PC-9 (cell line): ENCODE measurements around the gene LAPTM5. TPM values are rescaled to one million over a fixed set of nuclear protein-coding genes. Genes with fewer than 3 reads are reported as not detected.

Source experiments
- BruUV-seq: library from RNA; stranded (reverse); fragments of 400-500 nt; replicated peaks from 2 replicates; lab custom pipeline; 2021; lab: Mats Ljungman, UMichigan
- CTCF ChIA-PET: fragments of 300-600 bp; sonication (Branson Sonifier 250); formaldehyde crosslinking; loops from one replicate; lab custom pipeline; 2022; ENCODE audit warnings: antibody characterized with exemption; lab: Charles Lee
- POLR2A ChIA-PET: fragments of 300-600 bp; sonication (Branson Sonifier 250); formaldehyde crosslinking; loops from one replicate; lab custom pipeline; 2022; ENCODE audit warnings: antibody characterized with exemption; ENCODE audit not compliant: unreplicated experiment; lab: Charles Lee
- DNase-seq, 2 experiments: peaks; one replicate each; pipeline versions ENCODE4 v3.0.0 to v3.0.0-alpha.2; 2015 to 2022; ENCODE audit warnings: mixed read lengths in 1 of 2
- H2AFZ ChIP-seq: fragments of 200-600 bp; sonication (generic); 2 replicates; pipeline ENCODE4 v1.8.1; 2017; ENCODE audit warnings: antibody characterized with exemption
- H3F3A ChIP-seq: fragments of 200-600 bp; sonication (generic); 2 replicates; pipeline ENCODE4 v1.8.1; 2017; ENCODE audit warnings: antibody characterized with exemption, mild to moderate bottlenecking, low read depth; ENCODE audit not compliant: insufficient read depth
- H3K27ac ChIP-seq: fragments of 200-600 bp; sonication (generic); 2 replicates; pipeline ENCODE4 v1.6.1; 2016; ENCODE audit warnings: mixed run types
- H3K27me3 ChIP-seq: fragments of 200-600 bp; sonication (generic); 2 replicates; pipeline ENCODE4 v1.6.1; 2016; ENCODE audit warnings: low read depth, mixed run types; ENCODE audit not compliant: insufficient read depth
- H3K36me3 ChIP-seq: fragments of 200-600 bp; sonication (generic); 2 replicates; pipeline ENCODE4 v1.6.1; 2016; ENCODE audit warnings: low read depth, mixed run types
- H3K4me1 ChIP-seq: fragments of 200-600 bp; sonication (generic); replicated peaks from 2 replicates; pipeline ENCODE4 v1.6.1; 2016; ENCODE audit warnings: mixed run types; ENCODE audit not compliant: insufficient read depth
- H3K4me2 ChIP-seq: fragments of 200-600 bp; sonication (generic); 2 replicates; pipeline ENCODE4 v1.6.1; 2017; ENCODE audit warnings: mixed run types
- H3K4me3 ChIP-seq: fragments of 200-600 bp; sonication (generic); 2 replicates; pipeline ENCODE4 v1.6.1; 2016; ENCODE audit warnings: mixed run types
- H3K79me2 ChIP-seq: fragments of 200-600 bp; sonication (generic); 2 replicates; pipeline ENCODE4 v1.6.1; 2017; ENCODE audit warnings: low read depth, mixed run types
- H3K9me2 ChIP-seq: fragments of 200-600 bp; sonication (generic); 2 replicates; pipeline ENCODE4 v1.8.1; 2017; ENCODE audit warnings: mild to moderate bottlenecking; ENCODE audit not compliant: insufficient read depth
- H3K9me3 ChIP-seq: fragments of 200-600 bp; sonication (generic); 2 replicates; pipeline ENCODE4 v1.8.1; 2016; ENCODE audit warnings: low read depth; ENCODE audit not compliant: insufficient read depth
- H4K20me1 ChIP-seq: fragments of 200-600 bp; sonication (generic); 2 replicates; pipeline ENCODE4 v1.8.1; 2017; ENCODE audit not compliant: insufficient read depth
- EZH2 ChIP-seq: fragments of 200-600 bp; sonication (generic); IDR thresholded peaks from 2 replicates; pipeline ENCODE4 v1.8.0; 2017; ENCODE audit warnings: antibody characterized with exemption, low read depth
- intact Hi-C: fragments of 100-400 bp; cut with micrococcal nuclease; formaldehyde crosslinking; loops from one replicate; pipeline ENCODE4 v1.10.0; 2022; ENCODE audit not compliant: unreplicated experiment
- total RNA-seq: library from RNA; stranded (reverse); gene quantifications from 2 replicates; pipeline ENCODE4 v1.2.3, GENCODE V29; 2021
- TF ChIP-seq, protein P1 (sequence below): fragments of 200-600 bp; sonication (generic); conservative IDR thresholded peaks from 2 replicates; pipeline ENCODE4 v1.6.1; 2017; ENCODE audit warnings: mixed run types, antibody characterized with exemption, mild to moderate bottlenecking, moderate library complexity

LAPTM5 gene
- total RNA-seq, 1 experiment from 2014 or later, result 5.0 TPM

DNA sequence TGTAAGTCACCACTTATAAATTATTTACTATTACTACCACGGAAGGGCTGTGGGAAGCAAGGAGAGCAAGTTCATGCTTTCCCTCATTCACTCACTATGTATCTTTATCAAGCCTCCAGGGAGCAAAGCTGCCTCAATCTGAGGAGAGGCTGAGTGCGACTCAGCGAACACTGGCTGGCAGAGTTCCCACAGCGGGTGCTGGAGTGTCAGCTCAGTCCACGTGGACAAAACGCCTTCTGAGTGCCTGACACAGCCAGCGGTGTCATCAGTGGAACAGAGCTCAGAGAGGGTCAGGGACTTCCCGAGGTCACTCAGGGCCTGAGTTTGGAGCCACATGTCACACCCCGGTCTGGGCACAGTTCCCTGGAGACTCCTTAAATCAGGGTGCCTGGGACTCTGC, 51.0 kb downstream of the LAPTM5 start:
- H3K4me1 ChIP-seq, result no peaks in the 10 kb centered on the region
- H3K27me3 ChIP-seq, result no peaks in the 10 kb centered on the region
- no peak overlapping the region for H3K4me2 ChIP-seq
- no peak for TF ChIP-seq EZH2
- TF ChIP-seq, protein P1, sequence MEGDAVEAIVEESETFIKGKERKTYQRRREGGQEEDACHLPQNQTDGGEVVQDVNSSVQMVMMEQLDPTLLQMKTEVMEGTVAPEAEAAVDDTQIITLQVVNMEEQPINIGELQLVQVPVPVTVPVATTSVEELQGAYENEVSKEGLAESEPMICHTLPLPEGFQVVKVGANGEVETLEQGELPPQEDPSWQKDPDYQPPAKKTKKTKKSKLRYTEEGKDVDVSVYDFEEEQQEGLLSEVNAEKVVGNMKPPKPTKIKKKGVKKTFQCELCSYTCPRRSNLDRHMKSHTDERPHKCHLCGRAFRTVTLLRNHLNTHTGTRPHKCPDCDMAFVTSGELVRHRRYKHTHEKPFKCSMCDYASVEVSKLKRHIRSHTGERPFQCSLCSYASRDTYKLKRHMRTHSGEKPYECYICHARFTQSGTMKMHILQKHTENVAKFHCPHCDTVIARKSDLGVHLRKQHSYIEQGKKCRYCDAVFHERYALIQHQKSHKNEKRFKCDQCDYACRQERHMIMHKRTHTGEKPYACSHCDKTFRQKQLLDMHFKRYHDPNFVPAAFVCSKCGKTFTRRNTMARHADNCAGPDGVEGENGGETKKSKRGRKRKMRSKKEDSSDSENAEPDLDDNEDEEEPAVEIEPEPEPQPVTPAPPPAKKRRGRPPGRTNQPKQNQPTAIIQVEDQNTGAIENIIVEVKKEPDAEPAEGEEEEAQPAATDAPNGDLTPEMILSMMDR, result no peak
- no peak for DNase-seq
- ChIA-PET POLR2A (no interaction called here), CTCF (no interaction called here)
- no peak overlapping the region for H3K27ac ChIP-seq
- intact Hi-C loops, result loop anchor here (5.0 to 10.0 kb wide), 3 partner anchors 324 to 1672 kb away; no protein-coding TSS in a partner anchor
- no peaks in the 10 kb centered on the region for H4K20me1 ChIP-seq
- H3K9me3 ChIP-seq, result no peaks in the 10 kb centered on the region
- no TSS peak for BruUV-seq
- no peak overlapping the region for H2AFZ ChIP-seq
- H3K79me2 ChIP-seq, result no peaks in the 10 kb centered on the region
- H3K9me2 ChIP-seq, result no peaks in the 10 kb centered on the region
- H3F3A ChIP-seq, result no peaks in the 10 kb centered on the region
- H3K4me3 ChIP-seq, result no peak overlapping the region
- H3K36me3 ChIP-seq, result no peaks in the 10 kb centered on the region

DNA sequence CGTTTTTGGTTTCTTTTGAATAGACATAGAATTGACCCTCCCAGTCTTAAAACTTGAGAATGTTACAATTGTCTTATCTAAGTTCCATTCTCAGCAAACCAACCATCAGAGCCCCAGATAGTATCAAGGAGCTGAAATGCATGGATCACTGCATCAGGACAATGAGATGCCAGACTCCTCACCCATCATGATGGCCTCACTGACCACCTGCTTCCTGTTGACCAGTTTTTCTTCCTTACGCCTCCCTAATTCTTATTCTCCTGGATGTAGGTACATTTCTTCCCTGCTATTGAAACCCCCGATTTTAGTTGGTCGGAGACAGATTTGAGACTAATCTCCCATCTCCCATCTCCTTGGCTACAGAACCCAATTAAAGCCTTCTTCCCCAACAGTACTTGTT, 51.9 kb downstream of the LAPTM5 start:
- H3K4me3 ChIP-seq, result no peak overlapping the region
- H3K4me2 ChIP-seq, result no peak overlapping the region
- H3K9me2 ChIP-seq, result no peaks in the 10 kb centered on the region
- TF ChIP-seq EZH2, result no peak
- TF ChIP-seq, protein P1, result no peak
- no peaks in the 10 kb centered on the region for H3K79me2 ChIP-seq
- intact Hi-C loops, result loop anchor here (5.0 to 10.0 kb wide), 3 partner anchors 323 to 1671 kb away; no protein-coding TSS in a partner anchor
- no peak overlapping the region for H3K27ac ChIP-seq
- CTCF ChIA-PET, result no interaction called here
- no peaks in the 10 kb centered on the region for H3K9me3 ChIP-seq
- H3K36me3 ChIP-seq, result no peaks in the 10 kb centered on the region
- POLR2A ChIA-PET, result no interaction called here
- H4K20me1 ChIP-seq, result no peaks in the 10 kb centered on the region
- DNase-seq, result no peak
- H2AFZ ChIP-seq, result no peak overlapping the region
- H3K4me1 ChIP-seq, result no peaks in the 10 kb centered on the region
- H3F3A ChIP-seq, result no peaks in the 10 kb centered on the region
- no TSS peak for BruUV-seq
- H3K27me3 ChIP-seq, result no peaks in the 10 kb centered on the region

DNA sequence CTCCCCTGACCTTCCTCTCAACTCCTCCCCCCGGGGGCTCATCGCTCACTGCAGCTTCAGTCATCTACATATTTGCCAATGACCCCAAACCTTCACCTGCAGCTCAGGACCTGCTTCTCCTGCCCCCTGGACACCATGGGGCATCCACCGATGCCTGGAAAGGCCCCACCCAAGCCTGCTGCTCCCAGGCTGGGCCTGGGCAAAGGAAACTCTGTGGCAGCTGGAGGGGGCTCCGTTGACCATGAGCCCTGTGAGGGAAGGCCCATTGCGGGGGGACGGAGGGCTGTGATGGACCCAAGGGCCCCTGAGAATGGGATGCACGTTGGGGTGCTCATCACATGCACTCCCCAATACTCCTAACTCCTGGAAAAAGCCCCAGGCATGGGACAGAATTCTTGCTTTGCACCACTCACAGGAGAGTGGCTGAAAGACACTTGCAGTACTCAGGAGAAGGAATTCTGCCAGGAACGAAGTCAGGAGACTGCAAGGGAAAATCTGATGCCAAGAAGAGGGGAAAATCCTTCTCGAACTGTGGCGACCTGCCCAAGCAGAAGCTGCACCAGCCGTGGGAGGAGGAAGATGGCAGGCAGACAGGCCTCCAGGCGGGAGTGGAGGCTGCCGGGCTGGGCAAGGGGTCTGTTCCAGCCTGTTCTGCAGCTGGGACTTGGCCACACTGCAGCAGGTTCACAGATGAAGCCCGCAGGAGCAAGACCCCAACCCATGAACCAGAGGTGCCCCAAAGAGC, 52.6 kb downstream of the LAPTM5 start:
- BruUV-seq, result no TSS peak
- H3K27me3 ChIP-seq, result no peaks in the 10 kb centered on the region
- H4K20me1 ChIP-seq, result no peaks in the 10 kb centered on the region
- H3K9me2 ChIP-seq, result no peaks in the 10 kb centered on the region
- no peak overlapping the region for H3K4me2 ChIP-seq
- no peaks in the 10 kb centered on the region for H3K36me3 ChIP-seq
- no peak overlapping the region for H3K4me3 ChIP-seq
- no peak overlapping the region for H2AFZ ChIP-seq
- H3K27ac ChIP-seq, result no peak overlapping the region
- CTCF ChIA-PET, result no interaction called here
- no peaks in the 10 kb centered on the region for H3K9me3 ChIP-seq
- no peak for DNase-seq
- intact Hi-C loops, result loop anchor here (5.0 to 10.0 kb wide), 3 partner anchors 323 to 1670 kb away; no protein-coding TSS in a partner anchor
- H3F3A ChIP-seq, result no peaks in the 10 kb centered on the region
- TF ChIP-seq EZH2, result no peak
- TF ChIP-seq, protein P1, result no peak
- no peaks in the 10 kb centered on the region for H3K79me2 ChIP-seq
- POLR2A ChIA-PET, result no interaction called here
- no peaks in the 10 kb centered on the region for H3K4me1 ChIP-seq
